Thyroid gland (tissue), 4 donors: Measurements from ENCODE around the gene VCP. TPM values are rescaled to one million over a fixed set of nuclear protein-coding genes. Genes with fewer than 3 reads are reported as not detected.
A peak's percentile ranks its signal among the peaks of the same experiment; 100 is the strongest.

Source experiments
- DNase-seq, 2 donors: peaks; one replicate each; pipeline ENCODE4 v3.0.0-alpha.2; 2019
- H3K27ac ChIP-seq, 3 donors: fragments of 200-600 bp; sonication (generic); 1 replicate in 2 of 3; 2 replicates in 1 of 3; pipeline ENCODE4 v1.5.1; 2016 to 2019; ENCODE audit warnings: mild to moderate bottlenecking in 1 of 3, moderate library complexity in 1 of 3
- H3K27me3 ChIP-seq: fragments of 200-600 bp; sonication (generic); one replicate; pipeline ENCODE4 v1.5.1; 2019
- H3K36me3 ChIP-seq, 2 donors: fragments of 200-600 bp; sonication (generic); one replicate each; pipeline ENCODE4 v1.5.1; 2016 to 2019
- H3K4me1 ChIP-seq, 2 donors: fragments of 200-600 bp; sonication (generic); one replicate each; pipeline ENCODE4 v1.5.1; 2017 to 2019
- H3K4me3 ChIP-seq, 3 donors: fragments of 200-600 bp; sonication (generic); replicated peaks in 1 of 3; 1 replicate in 2 of 3; 2 replicates in 1 of 3; pipeline ENCODE4 v1.5.1; 2016; ENCODE audit warnings: mild to moderate bottlenecking in 1 of 3
- H3K9me3 ChIP-seq: fragments of 200-600 bp; sonication (generic); one replicate; pipeline ENCODE4 v1.5.1; 2017
- POLR2A ChIP-seq, 2 donors: fragments of 450-650 bp; IDR thresholded peaks; one replicate each; pipeline ENCODE4 v1.6.1; 2017; ENCODE audit warnings: antibody characterized with exemption in 2 of 2, mild to moderate bottlenecking in 2 of 2, moderate library complexity in 1 of 2
- WGBS, 2 donors: methylation state at CpG; one replicate each; pipeline ENCODE4 v1.1.5; 2017; 5-methylcytosine and 5-hydroxymethylcytosine counted together
- intact Hi-C: fragments of 100-400 bp; cut with DNase I; formaldehyde crosslinking; loops from one replicate; pipeline ENCODE4 v1.15.1; 2023
- total RNA-seq, 4 donors: library from RNA; depleted of rRNA; stranded (reverse); fragments of >200 nt; gene quantifications; one replicate each; pipeline ENCODE4 v1.2.3, GENCODE V29; 2016
- TF ChIP-seq, protein P1 (sequence below), 6 experiments: fragments of 200-600 bp in 3 of 6; fragments of 450-650 bp in 3 of 6; sonication (generic) in 3 of 6; IDR thresholded peaks; one replicate each; pipeline ENCODE4 v1.5.1; 2016 to 2019; ENCODE audit warnings: antibody characterized with exemption in 6 of 6, mild to moderate bottlenecking in 2 of 6, inconsistent platforms in 1 of 6, moderate library complexity in 1 of 6

Gene VCP
- total RNA-seq, result 100 to 1,000 TPM; 150 to 260 (median 233) TPM

DNA sequence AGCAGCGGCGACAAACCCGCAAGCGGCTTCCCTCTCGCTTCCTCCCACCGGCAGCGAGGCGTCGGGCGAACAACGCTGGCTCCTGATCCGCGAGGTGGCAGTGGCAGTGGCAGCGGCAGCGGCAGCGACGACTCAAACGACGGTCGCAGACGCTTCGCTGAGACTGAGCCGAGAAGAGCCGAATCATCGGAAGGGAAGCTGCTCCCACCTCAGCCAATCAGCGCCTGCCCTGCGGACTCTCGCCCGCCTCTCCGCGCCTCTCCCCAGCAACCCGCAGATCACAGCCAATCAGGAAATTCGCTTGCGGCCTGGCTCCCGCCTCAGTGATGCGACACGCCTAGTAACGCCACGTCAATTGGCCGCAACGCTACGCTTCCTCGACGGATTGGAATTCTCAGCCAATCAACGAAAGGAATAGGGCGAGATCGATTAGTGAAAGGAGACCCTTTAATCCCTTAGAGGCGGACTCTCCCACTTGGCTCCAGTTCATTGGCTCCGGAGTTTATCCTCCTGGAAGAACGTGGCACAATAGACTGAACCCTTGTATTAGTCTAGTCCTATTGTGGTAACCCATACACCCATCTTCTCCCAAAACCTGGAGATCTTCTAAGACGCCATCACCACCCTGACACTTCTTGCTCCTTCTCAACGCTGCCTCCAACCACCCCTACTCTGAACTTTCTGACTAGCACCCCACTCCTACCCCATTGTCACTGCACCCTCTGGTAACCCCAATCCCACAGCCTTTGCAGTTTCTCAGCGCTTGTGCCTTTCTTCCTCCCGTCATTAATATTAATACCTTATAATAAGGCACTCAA, at the start of gene VCP:
TSS of gene VCP (minus strand) at position 165 of the 818 bp plus-strand sequence. CDS start 272 bp downstream, outside the sequence.
- intact Hi-C loops, result loop anchor here (1.0 to 5.0 kb wide), 2 partner anchors 28 to 80 kb away; no protein-coding TSS in a partner anchor

DNA sequence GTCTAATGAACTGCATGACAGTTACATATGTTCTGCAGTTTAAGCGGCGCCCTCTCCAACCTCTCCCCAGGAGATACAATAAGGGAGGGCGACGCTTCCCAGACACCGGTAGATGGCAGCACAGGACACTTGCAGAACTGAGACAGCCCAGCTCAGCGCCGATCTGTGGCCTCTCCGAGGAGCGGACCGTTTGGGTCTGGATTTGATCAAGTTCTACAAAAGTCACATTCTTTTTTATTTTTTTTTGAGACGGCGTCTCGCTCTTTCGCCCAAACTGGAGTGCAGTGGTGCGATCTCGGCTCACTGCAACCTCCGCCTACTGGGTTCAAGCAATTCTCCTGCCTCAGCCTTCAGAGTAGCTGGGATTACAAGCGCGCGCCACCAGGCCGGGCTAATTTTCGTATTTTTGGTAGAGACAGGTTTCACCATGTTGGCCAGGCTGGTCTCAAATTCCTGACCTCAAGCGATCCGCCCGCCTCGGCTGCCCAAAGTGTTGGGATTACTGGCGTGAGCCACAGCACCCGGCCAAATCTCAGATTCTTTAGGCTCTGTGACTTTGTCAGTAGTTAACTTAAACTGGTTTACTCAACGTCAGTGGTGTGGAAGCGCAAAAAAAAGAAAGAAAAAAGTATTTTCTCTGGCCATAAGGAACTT, 44.6 kb upstream of the VCP start:
- Histone ChIP-seq H3K4me1 (peaks cover 20 to 38% of the 10 kb centered on the region in 2 donors), H3K9me3 (no peaks in the 10 kb centered on the region), H3K27me3 (no peaks in the 10 kb centered on the region), H3K27ac (peak overlapping the region; percentile 20 to 92 (median 85)), H3K36me3 (no peaks in the 10 kb centered on the region), H3K4me3 (peak overlapping the region in 1 of 3 donors; percentile 42)
- TF ChIP-seq POLR2A (IDR thresholded peaks at IDR 0.05), result no peak
- TF ChIP-seq, protein P1, sequence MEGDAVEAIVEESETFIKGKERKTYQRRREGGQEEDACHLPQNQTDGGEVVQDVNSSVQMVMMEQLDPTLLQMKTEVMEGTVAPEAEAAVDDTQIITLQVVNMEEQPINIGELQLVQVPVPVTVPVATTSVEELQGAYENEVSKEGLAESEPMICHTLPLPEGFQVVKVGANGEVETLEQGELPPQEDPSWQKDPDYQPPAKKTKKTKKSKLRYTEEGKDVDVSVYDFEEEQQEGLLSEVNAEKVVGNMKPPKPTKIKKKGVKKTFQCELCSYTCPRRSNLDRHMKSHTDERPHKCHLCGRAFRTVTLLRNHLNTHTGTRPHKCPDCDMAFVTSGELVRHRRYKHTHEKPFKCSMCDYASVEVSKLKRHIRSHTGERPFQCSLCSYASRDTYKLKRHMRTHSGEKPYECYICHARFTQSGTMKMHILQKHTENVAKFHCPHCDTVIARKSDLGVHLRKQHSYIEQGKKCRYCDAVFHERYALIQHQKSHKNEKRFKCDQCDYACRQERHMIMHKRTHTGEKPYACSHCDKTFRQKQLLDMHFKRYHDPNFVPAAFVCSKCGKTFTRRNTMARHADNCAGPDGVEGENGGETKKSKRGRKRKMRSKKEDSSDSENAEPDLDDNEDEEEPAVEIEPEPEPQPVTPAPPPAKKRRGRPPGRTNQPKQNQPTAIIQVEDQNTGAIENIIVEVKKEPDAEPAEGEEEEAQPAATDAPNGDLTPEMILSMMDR (IDR thresholded peaks at IDR 0.05), result peak; percentile 82 to 98 (median 93)
- 17 to 18% methylated on average over 30 of the region's 30 CpGs for WGBS, 2 donors
- intact Hi-C loops, result loop anchor here (2.0 to 10.0 kb wide), 3 partner anchors 140 to 438 kb away; no protein-coding TSS in a partner anchor
- DNase-seq, result peak; percentile 93 to 95

More for the DNA sequence above, at the start of gene VCP:
- H3K27ac ChIP-seq, result peak within 1 kb of the TSS; percentile 96 to 100 (median 100)
- WGBS, 2 donors, result 12 to 27% methylated on average over 9 to 18 of the region's 54 CpGs
- H3K27me3 ChIP-seq, result no peaks in the 10 kb centered on the region
- H3K9me3 ChIP-seq, result no peaks in the 10 kb centered on the region
- peak; percentile 98 to 99 for DNase-seq
- H3K4me3 ChIP-seq, result peak within 1 kb of the TSS; percentile 82 to 100 (median 98)
- peaks cover 22 to 32% of the 10 kb centered on the region in 2 donors for H3K4me1 ChIP-seq
- peaks cover 1 to 8% of the 10 kb centered on the region in 2 donors for H3K36me3 ChIP-seq
- TF ChIP-seq, protein P1 (IDR thresholded peaks at IDR 0.05), result no peak
- TF ChIP-seq POLR2A (IDR thresholded peaks at IDR 0.05), result peak; percentile 76 to 97

DNA sequence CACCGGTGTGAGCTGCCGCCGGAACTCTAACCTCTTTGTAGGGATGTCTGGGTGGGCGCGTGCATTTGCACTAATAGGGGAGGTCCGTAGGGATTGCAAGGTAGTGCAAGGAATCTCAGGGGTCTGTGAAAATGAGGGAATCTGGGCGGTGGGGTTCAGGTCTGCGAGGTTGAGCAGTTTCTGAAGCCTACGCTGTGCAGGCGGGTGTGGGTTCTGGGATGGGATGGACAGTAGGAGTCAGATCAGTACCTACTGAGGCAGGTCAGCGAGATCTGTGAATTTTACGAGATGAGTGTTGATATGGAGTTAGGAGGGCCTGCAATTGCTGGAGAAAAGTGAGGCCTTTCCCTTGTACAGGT, 44.1 kb upstream of the VCP start:
- WGBS, 2 donors, result 0 to 1% methylated on average over 11 to 12 of the region's 12 CpGs
- intact Hi-C loops, result loop anchor here (2.0 to 10.0 kb wide), 3 partner anchors 140 to 438 kb away; no protein-coding TSS in a partner anchor

DNA sequence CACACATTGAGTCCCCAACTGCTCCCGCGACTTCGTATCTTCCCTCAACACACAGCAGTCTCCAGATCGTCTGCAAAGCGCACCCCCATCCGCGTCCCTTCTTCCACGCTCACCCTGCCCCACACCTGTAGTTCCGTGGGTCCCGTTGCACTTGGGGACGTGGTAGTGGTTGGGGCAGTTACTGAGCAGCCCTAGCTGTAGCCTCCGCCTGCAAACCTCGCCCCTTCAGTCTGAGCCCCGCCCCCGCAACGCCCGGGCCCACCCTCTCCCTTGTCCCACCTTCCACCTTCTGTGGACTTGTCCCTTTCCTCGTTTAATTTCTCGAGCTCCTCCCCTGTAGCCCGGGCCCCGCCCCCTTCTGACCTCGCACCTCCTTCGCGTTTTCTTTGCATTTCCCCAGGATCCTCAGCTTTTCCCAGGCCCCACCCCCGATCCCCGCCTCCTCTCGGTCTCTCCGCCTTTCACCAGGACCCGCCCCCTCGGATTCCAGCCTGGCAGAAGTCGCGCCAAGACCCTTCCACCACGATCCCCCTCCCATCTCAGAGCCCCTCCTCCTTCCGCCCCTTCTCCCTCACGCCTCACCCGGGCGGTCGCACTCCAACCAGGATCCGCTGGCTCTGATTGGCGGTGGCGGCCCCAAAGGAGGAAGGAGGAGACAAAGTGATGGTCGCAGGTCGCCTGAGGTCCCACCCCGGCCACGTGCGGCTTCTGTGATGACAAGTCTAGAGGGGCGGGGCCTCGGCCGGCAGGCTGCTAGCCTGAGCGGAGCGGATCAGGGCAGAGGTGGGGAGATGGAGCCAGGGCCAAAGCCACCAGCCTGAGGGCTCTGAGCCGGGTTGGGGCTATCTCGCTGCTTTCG, 43.5 kb upstream of the VCP start, which contains the start of gene ATOSB:
TSS of gene ATOSB (minus strand) at position 183 of the 859 bp plus-strand sequence. CDS start 7,588 bp downstream, outside the sequence.
- DNase-seq, result peak; percentile 99
- TF ChIP-seq POLR2A (IDR thresholded peaks at IDR 0.05), result peak in 1 of 2 donors; percentile 77
- TF ChIP-seq, protein P1 (IDR thresholded peaks at IDR 0.05), result no peak
- H3K9me3 ChIP-seq, result no peaks in the 10 kb centered on the region
- H3K36me3 ChIP-seq, result no peaks in the 10 kb centered on the region
- peak within 1 kb of the TSS; percentile 25 to 42 (median 41) for H3K4me3 ChIP-seq
- peak within 1 kb of the TSS; percentile 79 to 92 (median 85) for H3K27ac ChIP-seq
- H3K4me1 ChIP-seq, result peaks cover 26 to 43% of the 10 kb centered on the region in 2 donors
- H3K27me3 ChIP-seq, result no peaks in the 10 kb centered on the region
- WGBS, 2 donors, result 0 to 1% methylated on average over 43 to 44 of the region's 54 CpGs
- intact Hi-C loops, result loop anchor here (2.0 to 10.0 kb wide), 3 partner anchors 141 to 439 kb away; no protein-coding TSS in a partner anchor

More for the DNA sequence above, 44.1 kb upstream of the VCP start:
- Histone ChIP-seq H3K36me3 (no peaks in the 10 kb centered on the region), H3K4me1 (peaks cover 23 to 42% of the 10 kb centered on the region in 2 donors), H3K4me3 (peak overlapping the region in 1 of 3 donors; percentile 42), H3K27me3 (no peaks in the 10 kb centered on the region), H3K9me3 (no peaks in the 10 kb centered on the region), H3K27ac (peak overlapping the region; percentile 79 to 92 (median 85))
- TF ChIP-seq, protein P1 (IDR thresholded peaks at IDR 0.05), result no peak
- no peak for TF ChIP-seq POLR2A (IDR thresholded peaks at IDR 0.05)
- DNase-seq, result peak in 1 of 2 donors; percentile 9
